Breast epithelium (tissue), 3 donors: ENCODE measurements around the gene PHB1.

Experiments
- POLR2A ChIP-seq: fragments of 450-650 bp; IDR thresholded peaks from one replicate; pipeline ENCODE4 v1.6.1; 2016; ENCODE audit warnings: antibody characterized with exemption, mild to moderate bottlenecking, moderate library complexity
- TF ChIP-seq, protein P1 (sequence below), 3 donors: fragments of 450-650 bp; IDR thresholded peaks; one replicate each; pipeline ENCODE4 v1.5.1; 2016 to 2017; ENCODE audit warnings: antibody characterized with exemption in 3 of 3, mild to moderate bottlenecking in 3 of 3, moderate library complexity in 3 of 3

DNA sequence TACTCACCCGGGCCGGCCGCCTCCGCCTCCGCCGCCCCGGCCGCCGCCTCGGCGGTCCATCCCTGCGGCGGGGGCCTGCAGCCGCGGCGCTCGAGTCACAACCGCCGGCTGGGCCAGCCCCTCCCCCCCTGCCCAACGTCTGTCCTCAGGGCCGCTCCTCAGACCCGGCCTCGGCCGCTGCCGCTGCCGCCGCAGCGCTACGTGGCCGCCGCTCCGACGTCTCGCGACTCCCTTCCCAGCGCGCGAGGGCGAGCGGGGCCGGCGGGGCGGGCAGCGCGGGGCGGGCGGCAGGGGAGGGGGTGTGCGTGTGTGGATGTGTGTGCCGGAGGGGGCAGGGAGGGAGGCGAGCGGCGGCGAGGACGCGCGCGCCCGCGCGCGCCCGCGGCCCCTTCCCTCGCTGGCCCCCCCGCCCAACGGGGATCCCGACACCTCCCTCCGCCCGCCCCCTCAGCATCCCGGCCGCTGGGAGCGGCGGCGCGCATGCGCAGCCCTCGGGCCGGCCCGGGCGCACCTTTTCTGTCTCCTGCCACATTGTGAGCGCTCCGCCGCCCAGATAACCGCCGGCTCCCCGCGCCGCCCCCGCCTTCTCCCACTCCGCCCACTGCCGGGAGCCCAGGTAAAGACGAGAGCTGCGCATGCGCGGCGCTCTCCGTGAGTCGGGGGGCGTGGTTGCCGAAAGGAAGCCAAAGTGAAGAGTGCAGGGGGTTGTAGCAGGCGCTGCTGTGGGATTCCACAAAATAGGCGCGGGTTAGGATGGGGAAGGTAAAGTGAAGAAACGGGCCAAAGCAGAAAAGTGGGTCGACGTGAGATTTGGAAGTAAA, 52.6 kb downstream of the PHB1 start, which contains the start of gene ZNF652:
- TF ChIP-seq, protein P1, sequence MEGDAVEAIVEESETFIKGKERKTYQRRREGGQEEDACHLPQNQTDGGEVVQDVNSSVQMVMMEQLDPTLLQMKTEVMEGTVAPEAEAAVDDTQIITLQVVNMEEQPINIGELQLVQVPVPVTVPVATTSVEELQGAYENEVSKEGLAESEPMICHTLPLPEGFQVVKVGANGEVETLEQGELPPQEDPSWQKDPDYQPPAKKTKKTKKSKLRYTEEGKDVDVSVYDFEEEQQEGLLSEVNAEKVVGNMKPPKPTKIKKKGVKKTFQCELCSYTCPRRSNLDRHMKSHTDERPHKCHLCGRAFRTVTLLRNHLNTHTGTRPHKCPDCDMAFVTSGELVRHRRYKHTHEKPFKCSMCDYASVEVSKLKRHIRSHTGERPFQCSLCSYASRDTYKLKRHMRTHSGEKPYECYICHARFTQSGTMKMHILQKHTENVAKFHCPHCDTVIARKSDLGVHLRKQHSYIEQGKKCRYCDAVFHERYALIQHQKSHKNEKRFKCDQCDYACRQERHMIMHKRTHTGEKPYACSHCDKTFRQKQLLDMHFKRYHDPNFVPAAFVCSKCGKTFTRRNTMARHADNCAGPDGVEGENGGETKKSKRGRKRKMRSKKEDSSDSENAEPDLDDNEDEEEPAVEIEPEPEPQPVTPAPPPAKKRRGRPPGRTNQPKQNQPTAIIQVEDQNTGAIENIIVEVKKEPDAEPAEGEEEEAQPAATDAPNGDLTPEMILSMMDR (IDR thresholded peaks at IDR 0.05), result no peak
- TF ChIP-seq POLR2A, result no peak
